ENCODE results near the gene DPYD.

Gene DPYD

GRCh38 chr1:97423403-97423802 lies 497.4 kb downstream of the DPYD start:
- DNase-seq (ENCODE audit: low read depth) = no peak
- H3K4me3 ChIP-seq (ENCODE audit: control insufficient read depth, low read depth, low read length) = no peak overlapping the region
- TF ChIP-seq CTCF (conservative IDR thresholded peaks at IDR 0.05; ENCODE audit: control insufficient read depth, insufficient read depth, low read depth, low read length) = no peak

- TF ChIP-seq CTCF (conservative IDR thresholded peaks at IDR 0.05; ENCODE audit: control insufficient read depth, insufficient read depth, low read depth, low read length) = no peak
- no peak for DNase-seq (ENCODE audit: low read depth)
- no peak overlapping the region for H3K4me3 ChIP-seq (ENCODE audit: control insufficient read depth, low read depth, low read length)
Observed at GRCh38 chr1:97417661-97418060, 503.2 kb downstream of the DPYD start.

- no peak for TF ChIP-seq CTCF (conservative IDR thresholded peaks at IDR 0.05; ENCODE audit: control insufficient read depth, insufficient read depth, low read depth, low read length)
- no peak for DNase-seq (ENCODE audit: low read depth)
- H3K4me3 ChIP-seq (ENCODE audit: control insufficient read depth, low read depth, low read length) = no peak overlapping the region
Observed at GRCh38 chr1:97414682-97415312, 506.0 kb downstream of the DPYD start.

GRCh38 chr1:97412737-97413136 lies 508.1 kb downstream of the DPYD start:
- no peak for DNase-seq (ENCODE audit: low read depth)
- TF ChIP-seq CTCF (conservative IDR thresholded peaks at IDR 0.05; ENCODE audit: control insufficient read depth, insufficient read depth, low read depth, low read length) = no peak
- no peak overlapping the region for H3K4me3 ChIP-seq (ENCODE audit: control insufficient read depth, low read depth, low read length)

- no peak overlapping the region for H3K4me3 ChIP-seq (ENCODE audit: control insufficient read depth, low read depth, low read length)
- peak; percentile 49 for DNase-seq (ENCODE audit: low read depth)
- no peak for TF ChIP-seq CTCF (conservative IDR thresholded peaks at IDR 0.05; ENCODE audit: control insufficient read depth, insufficient read depth, low read depth, low read length)
Observed at GRCh38 chr1:97412166-97412565, 508.7 kb downstream of the DPYD start.

GRCh38 chr1:97396463-97396862 lies 524.4 kb downstream of the DPYD start:
- no peak overlapping the region for H3K4me3 ChIP-seq (ENCODE audit: control insufficient read depth, low read depth, low read length)
- DNase-seq (ENCODE audit: low read depth) = peak; percentile 6
- no peak for TF ChIP-seq CTCF (conservative IDR thresholded peaks at IDR 0.05; ENCODE audit: control insufficient read depth, insufficient read depth, low read depth, low read length)

- DNase-seq (ENCODE audit: low read depth) = no peak
- no peak for TF ChIP-seq CTCF (conservative IDR thresholded peaks at IDR 0.05; ENCODE audit: control insufficient read depth, insufficient read depth, low read depth, low read length)
- no peak overlapping the region for H3K4me3 ChIP-seq (ENCODE audit: control insufficient read depth, low read depth, low read length)
Observed at GRCh38 chr1:97392701-97393100, 528.1 kb downstream of the DPYD start.

All from fibroblast of mammary gland (primary cell).